ENCODE results near the gene ARSA. TPM values are rescaled to one million over a fixed set of nuclear protein-coding genes. Genes with fewer than 3 reads are reported as not detected.

Gene ARSA
- total and polyA plus RNA-seq, 2 donors (not counting 3 experiments of a cell fraction or from before 2014, with no cell fraction given): 22.3 to 33.6 TPM

DNA sequence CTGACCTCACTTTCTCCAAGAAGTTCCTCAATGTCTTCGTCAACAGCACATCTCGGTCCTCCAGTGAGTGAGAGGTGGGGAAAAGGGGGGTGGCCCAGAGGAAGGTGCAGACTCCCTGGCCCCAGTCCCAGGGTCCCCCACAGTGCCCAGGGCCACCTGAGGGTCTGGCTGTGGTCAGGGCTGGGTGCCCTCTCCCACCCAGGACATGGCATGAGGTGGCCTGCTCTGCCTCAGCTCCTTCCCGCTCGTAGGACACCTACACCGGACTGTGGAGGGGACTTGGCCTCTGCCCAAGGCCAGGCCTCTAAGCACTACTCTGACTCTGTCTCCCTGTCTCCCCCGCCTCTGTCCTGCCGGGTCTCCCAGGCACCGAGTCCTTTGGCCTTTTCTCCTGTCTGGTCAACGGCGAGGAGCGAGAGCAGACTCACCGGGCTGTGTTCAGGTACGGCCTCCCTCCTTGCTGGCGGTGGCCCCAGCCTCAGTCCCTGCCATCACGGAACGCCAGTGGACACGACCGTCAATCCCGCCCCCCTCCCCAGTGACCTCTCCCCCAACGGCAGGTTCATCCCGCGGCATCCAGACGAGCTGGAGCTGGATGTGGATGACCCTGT is 22.8 kb downstream of the ARSA start:
- intact Hi-C loops (cut with micrococcal nuclease) (no loop called here), dilution Hi-C loops (cut with MboI; ENCODE audit: extremely low pct_ligation_motif_present, low sequenced_read_pairs) (no loop called here)
- ChIA-PET POLR2A (no interaction called here), CTCF (no interaction called here)
- Histone ChIP-seq H3K27me3 (ENCODE audit: control insufficient read depth in 2 of 2, insufficient read depth in 2 of 2, low read length in 2 of 2) (peaks cover 31 to 34% of the 10 kb centered on the region in 2 experiments), H4K20me1 (replicated peaks; ENCODE audit: control insufficient read depth, extremely low read depth, insufficient read depth, low read length) (no peaks in the 10 kb centered on the region), H3K4me3 (replicated peaks in 1 of 3; ENCODE audit: insufficient read depth in 1 of 3, low read depth in 1 of 3, low read length in 3 of 3) (no peak overlapping the region), H2AFZ (ENCODE audit: low read depth, low read length) (no peak overlapping the region), H3K4me1 (ENCODE audit: control insufficient read depth, extremely low read depth, insufficient read depth, low read length) (no peaks in the 10 kb centered on the region), H3K9ac (replicated peaks; ENCODE audit: extremely low read depth, insufficient read depth, low read length) (no peak overlapping the region), H3K27ac (ENCODE audit: insufficient read depth, low read depth, low read length) (no peak overlapping the region), H3K9me1 (replicated peaks; ENCODE audit: control insufficient read depth, extremely low read depth, insufficient read depth, low read length) (no peaks in the 10 kb centered on the region), H3K9me3 (replicated peaks; ENCODE audit: control insufficient read depth, insufficient read depth, low read length) (no peaks in the 10 kb centered on the region), H3K4me2 (ENCODE audit: insufficient read depth, low read length) (no peak overlapping the region), H3K36me3 (ENCODE audit: control insufficient read depth in 2 of 2, extremely low read depth in 1 of 2, insufficient read depth in 2 of 2, low read length in 2 of 2) (no peaks in the 10 kb centered on the region), H3K79me2 (ENCODE audit: control insufficient read depth, insufficient read depth, low read length) (no peaks in the 10 kb centered on the region)
- TF ChIP-seq EZH2 (IDR thresholded peaks at IDR 0.05; ENCODE audit: borderline replicate concordance, low read depth, low read length, severe bottlenecking): no peak
- no peak for TF ChIP-seq MYC (IDR thresholded peaks at IDR 0.05; ENCODE audit: low read depth, low read length)
- no peak for TF ChIP-seq POLR2AphosphoS5 (IDR thresholded peaks at IDR 0.05; ENCODE audit: insufficient read depth, low read depth, low read length)
- TF ChIP-seq FOS (IDR thresholded peaks at IDR 0.05; ENCODE audit: borderline replicate concordance, insufficient read depth, low read length): no peak
- no peak for TF ChIP-seq POLR2A (IDR thresholded peaks at IDR 0.05; ENCODE audit: low read depth, low read length)
- TF ChIP-seq, protein P1, sequence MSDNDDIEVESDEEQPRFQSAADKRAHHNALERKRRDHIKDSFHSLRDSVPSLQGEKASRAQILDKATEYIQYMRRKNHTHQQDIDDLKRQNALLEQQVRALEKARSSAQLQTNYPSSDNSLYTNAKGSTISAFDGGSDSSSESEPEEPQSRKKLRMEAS (IDR thresholded peaks at IDR 0.05; ENCODE audit: insufficient read depth, insufficient read length): no peak
- TF ChIP-seq JUN (IDR thresholded peaks at IDR 0.05; ENCODE audit: borderline replicate concordance, insufficient read depth, insufficient read length, low read depth): no peak
- TF ChIP-seq CTCF (IDR thresholded peaks at IDR 0.05; ENCODE audit: extremely low read depth in 1 of 2, insufficient read depth in 1 of 2, low read depth in 1 of 2, low read length in 2 of 2): no peak
- no peak for DNase-seq (ENCODE audit: low read depth, low spot score)
- BruUV-seq (replicated peaks): no TSS peak
- FAIRE-seq: no peak
